Urothelium cell line (cell line): ENCODE results near the gene METTL18.
A peak's percentile ranks its signal among the peaks of the same experiment; 100 is the strongest.
"Not testable (repeated sequence)": the region's sequence is repeated elsewhere in the genome, so short reads cannot be mapped to it uniquely, and the experiment has no call there.

Experiments
- DNase-seq: peaks from one replicate; pipeline ENCODE4 v3.0.0; 2011; ENCODE audit warnings: low spot score, mixed read lengths
- FAIRE-seq: peaks from 2 replicates; lab custom pipeline; 2011; peaks lifted over from hg19 to GRCh38; lab: Jason Lieb, UNC

The METTL18 gene

GRCh38 chr1:169794530-169795416 lies at the start of gene METTL18:
TSS of gene METTL18 (minus strand) at chr1:169794907. CDS start at chr1:169793695, 1,212 bp downstream.
- peak; percentile 92 for DNase-seq
- FAIRE-seq = no peak

- no peak for DNase-seq
- no peak for FAIRE-seq
These were observed 44.2 kb upstream of the METTL18 start for GRCh38 chr1:169838942-169839341.

GRCh38 chr1:169836198-169836597 lies 41.5 kb upstream of the METTL18 start:
- DNase-seq (no peak), FAIRE-seq (no peak)

- FAIRE-seq (no peak), DNase-seq (no peak)
These were observed 40.9 kb upstream of the METTL18 start for GRCh38 chr1:169835647-169836046.

GRCh38 chr1:169834869-169835268 lies 40.2 kb upstream of the METTL18 start:
- FAIRE-seq (no peak), DNase-seq (no peak)

- FAIRE-seq = no peak
These were observed 38.6 kb upstream of the METTL18 start for GRCh38 chr1:169833179-169833901.

GRCh38 chr1:169829671-169830070 lies 35.0 kb upstream of the METTL18 start:
- no peak for FAIRE-seq

More at GRCh38 chr1:169833179-169833901, 38.6 kb upstream of the METTL18 start:
- no peak for DNase-seq

GRCh38 chr1:169824153-169824552 lies 29.4 kb upstream of the METTL18 start:
- FAIRE-seq (no peak), DNase-seq (no peak)

More at GRCh38 chr1:169829671-169830070, 35.0 kb upstream of the METTL18 start:
- no peak for DNase-seq

GRCh38 chr1:169821500-169821899 lies 26.8 kb upstream of the METTL18 start:
- FAIRE-seq = no peak
- no peak for DNase-seq

- FAIRE-seq (no peak), DNase-seq (no peak)
These were observed 21.9 kb upstream of the METTL18 start for GRCh38 chr1:169816617-169817016.

- no peak for DNase-seq
- no peak for FAIRE-seq
These were observed 19.6 kb upstream of the METTL18 start for GRCh38 chr1:169814265-169814664.

- DNase-seq (no peak), FAIRE-seq (no peak)
These were observed 17.4 kb upstream of the METTL18 start for GRCh38 chr1:169812131-169812530.

- not testable (repeated sequence) for DNase-seq, FAIRE-seq
These were observed 16.8 kb upstream of the METTL18 start for GRCh38 chr1:169811418-169812035.

GRCh38 chr1:169809370-169810095 lies 14.8 kb upstream of the METTL18 start:
- no peak for FAIRE-seq
- peak; percentile 12 for DNase-seq

GRCh38 chr1:169804941-169805340 lies 10.2 kb upstream of the METTL18 start:
- FAIRE-seq (no peak), DNase-seq (no peak)

- FAIRE-seq = no peak
- DNase-seq = no peak
These were observed 8.2 kb upstream of the METTL18 start for GRCh38 chr1:169802888-169803287.

GRCh38 chr1:169797281-169797680 lies 2.6 kb upstream of the METTL18 start:
- no peak for DNase-seq

GRCh38 chr1:169796274-169796810 lies 1.6 kb upstream of the METTL18 start:
- DNase-seq (no peak), FAIRE-seq (no peak)

More at GRCh38 chr1:169797281-169797680, 2.6 kb upstream of the METTL18 start:
- no peak for FAIRE-seq

GRCh38 chr1:169795687-169796086 lies 980 bp upstream of the METTL18 start:
- FAIRE-seq (no peak), DNase-seq (no peak)

GRCh38 chr1:169793730-169794129 lies 977 bp downstream of the METTL18 start:
- FAIRE-seq (no peak), DNase-seq (no peak)
